ENCODE measurements around the gene SLC35D3.
"Not testable (repeated sequence)": the region's sequence is repeated elsewhere in the genome, so short reads cannot be mapped to it uniquely, and the experiment has no call there.

Gene SLC35D3

GRCh38 chr6:136923954-136924673, 2.0 kb downstream of the SLC35D3 start:
- no peak for DNase-seq

GRCh38 chr6:136926383-136926782, 4.3 kb downstream of the SLC35D3 start:
- no peak for DNase-seq

GRCh38 chr6:136927292-136927691, 5.2 kb downstream of the SLC35D3 start:
- DNase-seq, result no peak

GRCh38 chr6:136930528-136930927, 8.4 kb downstream of the SLC35D3 start:
- no peak for DNase-seq

- DNase-seq, result no peak
Observed at GRCh38 chr6:136932599-136932998, 10.5 kb downstream of the SLC35D3 start.

- DNase-seq, result no peak
Observed at GRCh38 chr6:136945072-136945471, 23.0 kb downstream of the SLC35D3 start.

- no peak for DNase-seq
Observed at GRCh38 chr6:136945711-136946121, 23.6 kb downstream of the SLC35D3 start.

- no peak for DNase-seq
Observed at GRCh38 chr6:136947037-136947436, 24.9 kb downstream of the SLC35D3 start.

- not testable (repeated sequence) for DNase-seq
Observed at GRCh38 chr6:136949957-136950356, 27.9 kb downstream of the SLC35D3 start.

GRCh38 chr6:136950436-136951126, 28.5 kb downstream of the SLC35D3 start:
- DNase-seq, result no peak

- DNase-seq, result no peak
Observed at GRCh38 chr6:136952714-136953260, 30.7 kb downstream of the SLC35D3 start.

GRCh38 chr6:136955123-136955522, 33.0 kb downstream of the SLC35D3 start:
- no peak for DNase-seq

GRCh38 chr6:136956590-136957544, 34.8 kb downstream of the SLC35D3 start:
- DNase-seq, result no peak

- DNase-seq, result no peak
Observed at GRCh38 chr6:136958168-136958567, 36.1 kb downstream of the SLC35D3 start.

- no peak for DNase-seq
Observed at GRCh38 chr6:136959471-136959891, 37.4 kb downstream of the SLC35D3 start.

- not testable (repeated sequence) for DNase-seq
Observed at GRCh38 chr6:136959935-136960334, 37.8 kb downstream of the SLC35D3 start.

- no peak for DNase-seq
Observed at GRCh38 chr6:136960781-136961180, 38.7 kb downstream of the SLC35D3 start.

- DNase-seq, result no peak
Observed at GRCh38 chr6:136961848-136962247, 39.7 kb downstream of the SLC35D3 start.

GRCh38 chr6:136962661-136963060, 40.6 kb downstream of the SLC35D3 start:
- peak; percentile 13 for DNase-seq

- no peak for DNase-seq
Observed at GRCh38 chr6:136963259-136963658, 41.2 kb downstream of the SLC35D3 start.

GRCh38 chr6:136964398-136964797, 42.3 kb downstream of the SLC35D3 start:
- DNase-seq, result no peak

- DNase-seq, result peak; percentile 3
Observed at GRCh38 chr6:136967876-136968752, 46.0 kb downstream of the SLC35D3 start.

Data from GF-D8 (cell line).